ENCODE data around the gene FAM177A1. TPM values are rescaled to one million over a fixed set of nuclear protein-coding genes. Genes with fewer than 3 reads are reported as not detected.

The FAM177A1 gene
- total and polyA plus RNA-seq, 2 of the 13 experiments (the other 11 are each of a cell fraction or from before 2014, with no cell fraction given): 72.9 to 119 TPM

Other genes with a start within 250 kb of the FAM177A1 start
- 56.8 and 68.3 TPM in 2 replicates for gene BAZ1A, start 170.9 kb upstream of the FAM177A1 start, total RNA-seq (2016; rRNA removed; fragmentation: Illumina TruSeq; extraction: Trizol)
- 19.6 and 20.9 TPM in 2 replicates for gene BAZ1A, start 170.9 kb upstream of the FAM177A1 start, polyA plus RNA-seq (2011; rRNA removed)
- gene SRP54, start 63.3 kb upstream of the FAM177A1 start, total RNA-seq (2016; rRNA removed; fragmentation: Illumina TruSeq; extraction: Trizol): 207 and 297 TPM in 2 replicates
- gene SRP54, start 63.3 kb upstream of the FAM177A1 start, polyA plus RNA-seq (2011; rRNA removed): 36.0 and 42.2 TPM in 2 replicates
- 102 and 140 TPM in 2 replicates for gene PPP2R3C, start 75.7 kb downstream of the FAM177A1 start, total RNA-seq (2016; rRNA removed; fragmentation: Illumina TruSeq; extraction: Trizol)
- gene PPP2R3C, start 75.7 kb downstream of the FAM177A1 start, polyA plus RNA-seq (2011; rRNA removed): 49.5 and 63.4 TPM in 2 replicates
- gene PRORP, start 76.3 kb downstream of the FAM177A1 start, total RNA-seq (2016; rRNA removed; fragmentation: Illumina TruSeq; extraction: Trizol): 88.7 and 131 TPM in 2 replicates
- gene PRORP, start 76.3 kb downstream of the FAM177A1 start, polyA plus RNA-seq (2011; rRNA removed): 39.5 and 48.9 TPM in 2 replicates
- 1,109 and 1,579 TPM in 2 replicates for gene PSMA6, start 246.1 kb downstream of the FAM177A1 start, total RNA-seq (2016; rRNA removed; fragmentation: Illumina TruSeq; extraction: Trizol)
- 399 and 525 TPM in 2 replicates for gene PSMA6, start 246.1 kb downstream of the FAM177A1 start, polyA plus RNA-seq (2011; rRNA removed)